Measurements from ENCODE around the gene NXPE3.

Gene NXPE3

GRCh38 chr3:101803173-101803782, 24.3 kb downstream of the NXPE3 start:
- DNase-seq: peak; percentile 73

DNA sequence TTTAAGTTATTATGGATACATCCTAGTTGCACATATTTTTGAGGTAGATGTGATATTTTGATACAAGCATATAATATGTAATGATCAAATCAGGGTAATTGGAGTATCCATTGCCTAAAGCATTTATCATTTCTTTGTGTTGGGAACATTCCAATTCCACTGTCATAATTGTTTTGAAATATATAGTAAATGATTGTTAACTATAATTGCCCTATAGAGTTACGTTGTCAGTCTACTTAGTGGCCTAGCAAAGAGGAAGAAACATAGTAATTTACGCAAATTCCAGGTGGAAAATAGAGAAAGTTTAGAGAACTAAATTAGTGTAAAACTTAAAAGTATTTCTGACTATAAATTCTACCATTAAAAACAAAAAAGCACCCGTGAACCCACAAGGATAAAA, 24.9 kb downstream of the NXPE3 start:
- no peak for DNase-seq

DNA sequence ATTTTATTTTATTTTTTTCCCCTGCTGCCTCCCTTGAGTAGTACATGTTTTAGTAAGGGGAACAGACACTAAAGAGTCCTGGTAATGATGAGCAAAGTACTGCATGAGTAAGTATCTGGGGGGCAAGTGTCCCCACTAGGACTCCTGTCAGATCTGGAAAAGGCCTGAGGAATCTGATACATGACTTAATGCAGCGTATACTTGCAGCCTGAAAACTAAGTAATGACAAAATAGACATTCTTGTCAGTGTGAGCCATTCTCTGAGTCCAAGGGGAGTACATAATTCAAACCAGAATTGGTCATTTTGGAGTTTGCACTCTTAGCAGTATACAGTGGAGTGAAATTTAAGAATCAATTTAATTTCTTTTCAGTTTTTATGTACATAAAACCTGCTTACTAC, 27.5 kb downstream of the NXPE3 start:
- no peak for DNase-seq

DNA sequence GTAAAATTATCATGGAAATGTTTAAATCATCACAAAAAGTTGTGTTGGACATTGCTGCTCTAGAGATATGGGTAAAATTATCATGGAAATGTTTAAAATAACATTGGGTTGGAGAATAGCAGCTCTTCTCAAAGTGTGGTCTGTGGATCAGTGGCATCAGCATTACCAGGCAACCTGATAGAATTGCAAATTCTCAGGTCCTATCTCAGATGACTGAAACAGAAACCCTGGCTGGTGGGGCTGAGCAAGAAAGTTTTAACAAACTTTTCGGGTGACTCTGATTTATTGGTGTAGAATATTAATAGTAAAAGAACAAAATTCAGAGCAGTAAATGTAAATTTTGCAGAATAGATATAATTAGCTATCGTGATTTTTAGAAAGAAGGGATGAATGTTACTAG, 28.9 kb downstream of the NXPE3 start:
- DNase-seq: no peak

DNA sequence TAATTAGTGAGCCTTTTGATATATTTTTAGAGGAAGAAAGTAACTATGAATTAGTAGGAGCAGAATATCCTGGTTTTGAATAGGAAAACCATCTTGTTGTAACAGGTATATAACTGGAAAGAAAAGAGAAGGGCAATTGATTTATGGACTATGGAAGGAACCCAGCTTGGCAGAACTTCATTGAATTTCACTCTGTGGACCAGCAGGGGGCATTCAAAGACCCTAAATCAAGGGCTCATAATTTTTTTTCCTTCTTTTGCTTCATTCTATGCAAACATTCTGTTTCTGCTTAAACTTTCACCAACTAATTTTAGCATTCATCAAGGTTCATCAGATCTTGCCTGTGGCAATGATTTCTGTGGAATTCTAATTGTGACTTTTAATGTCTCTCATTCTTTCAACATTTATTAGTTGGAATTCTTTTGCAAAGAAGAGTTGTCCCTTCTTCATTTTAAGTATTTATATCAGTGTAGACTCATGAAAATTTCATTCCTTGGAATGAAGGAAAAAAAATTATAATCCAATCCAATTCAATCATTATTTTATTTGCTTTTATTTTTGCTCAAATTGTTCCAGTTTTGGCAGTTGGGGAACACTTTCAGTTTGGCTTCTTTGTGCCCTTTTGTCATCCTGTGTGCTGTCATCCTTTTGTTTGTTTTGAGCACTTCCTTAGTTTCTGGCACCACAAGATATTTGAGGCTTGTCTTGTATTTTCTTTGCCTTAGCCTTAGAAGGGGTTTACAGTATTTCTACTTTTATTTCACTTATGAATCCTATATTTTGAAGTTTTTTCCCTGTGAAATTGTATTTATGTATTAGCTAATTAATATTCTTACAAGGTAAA, 30.4 kb downstream of the NXPE3 start:
- DNase-seq: peak; percentile 50

DNA sequence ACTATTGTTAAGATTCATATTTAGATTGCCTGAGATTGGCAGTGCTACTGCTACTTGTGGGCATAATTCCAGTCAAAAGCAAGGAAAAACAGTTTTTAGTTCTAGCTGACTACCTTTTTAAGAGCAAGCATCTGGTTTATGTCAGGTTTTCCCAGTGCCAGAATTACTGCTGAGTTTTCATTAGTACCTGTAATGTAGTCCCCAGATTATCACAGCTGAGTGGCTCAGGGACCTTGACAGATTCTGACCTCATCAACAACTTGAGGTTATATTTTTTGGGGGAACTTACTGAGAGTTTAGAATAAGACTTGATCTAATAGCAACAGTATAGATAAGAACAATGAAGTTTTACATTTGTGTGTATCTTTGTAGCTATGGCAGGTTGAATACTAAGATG, 31.0 kb downstream of the NXPE3 start:
- DNase-seq: no peak

DNA sequence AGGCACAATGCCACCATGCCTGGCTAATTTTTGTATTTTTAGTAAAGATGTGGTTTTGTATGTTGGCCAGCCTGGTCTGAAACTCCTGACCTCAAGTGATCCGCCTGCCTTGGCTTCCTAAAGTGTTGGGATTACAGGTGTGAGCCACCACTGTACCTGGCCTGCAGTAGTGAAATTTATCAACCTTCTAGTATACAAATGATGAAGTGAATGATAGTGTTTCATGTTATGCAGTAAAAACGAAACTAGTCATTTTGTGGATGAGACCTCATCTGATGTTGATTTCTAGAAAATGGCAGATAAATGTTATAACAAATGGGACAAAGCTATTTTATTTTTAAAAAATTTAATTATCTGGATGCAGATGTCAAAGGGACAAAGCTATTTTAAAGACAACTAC, 32.9 kb downstream of the NXPE3 start:
- DNase-seq: no peak

GRCh38 chr3:101812895-101813294, 33.9 kb downstream of the NXPE3 start:
- DNase-seq: no peak

DNA sequence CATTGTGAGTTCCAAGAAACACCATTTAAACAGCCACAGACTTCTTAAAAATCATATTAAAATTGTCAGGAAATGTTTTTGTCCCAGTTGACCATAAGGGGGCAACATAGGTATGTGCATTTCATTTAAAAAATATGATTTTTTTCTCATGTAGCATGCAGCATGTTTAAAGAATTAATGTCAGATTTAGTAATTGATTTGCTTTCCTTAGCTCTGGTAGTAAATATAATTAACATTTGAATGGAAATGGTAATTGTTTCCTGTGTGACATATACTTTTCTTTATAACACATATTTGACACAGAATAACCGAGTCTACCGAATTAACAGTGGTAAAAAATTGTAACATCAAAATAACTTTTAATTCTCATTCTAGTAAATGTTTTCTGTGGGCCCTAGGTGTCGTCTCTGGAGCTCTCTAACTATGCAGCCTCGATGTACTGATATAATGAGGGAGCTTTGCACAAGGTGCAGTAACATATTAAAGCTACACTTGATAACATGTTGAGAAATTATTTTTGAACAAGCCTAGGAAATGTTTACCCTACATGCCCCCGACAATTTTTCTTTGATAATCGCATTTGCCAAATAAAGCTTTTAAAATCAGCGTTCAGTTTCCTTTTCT, 34.9 kb downstream of the NXPE3 start:
- no peak for DNase-seq

DNA sequence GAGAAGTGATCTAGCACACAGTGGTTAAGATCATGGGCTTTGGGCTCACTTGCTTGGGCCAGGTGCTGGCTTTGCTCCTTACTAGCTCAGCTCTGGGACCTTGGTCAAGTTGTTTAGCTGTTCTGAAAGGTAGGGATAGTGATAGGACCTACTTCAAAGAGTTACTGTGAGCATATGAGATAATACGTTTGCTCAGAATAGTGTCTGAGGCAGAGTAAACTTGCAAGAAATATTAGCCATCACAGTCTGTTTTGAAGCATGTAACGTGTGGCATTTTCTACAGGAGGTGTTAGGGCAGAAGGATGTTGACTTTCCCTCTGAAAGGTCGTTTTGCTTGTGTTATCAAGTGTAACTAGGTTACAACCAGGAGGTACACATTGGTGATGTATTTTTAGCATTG, 35.8 kb downstream of the NXPE3 start:
- DNase-seq: no peak

- DNase-seq: no peak
Measured at GRCh38 chr3:101816215-101817149, 37.5 kb downstream of the NXPE3 start.

- no peak for DNase-seq
Measured at GRCh38 chr3:101817992-101818391, 39.0 kb downstream of the NXPE3 start.

DNA sequence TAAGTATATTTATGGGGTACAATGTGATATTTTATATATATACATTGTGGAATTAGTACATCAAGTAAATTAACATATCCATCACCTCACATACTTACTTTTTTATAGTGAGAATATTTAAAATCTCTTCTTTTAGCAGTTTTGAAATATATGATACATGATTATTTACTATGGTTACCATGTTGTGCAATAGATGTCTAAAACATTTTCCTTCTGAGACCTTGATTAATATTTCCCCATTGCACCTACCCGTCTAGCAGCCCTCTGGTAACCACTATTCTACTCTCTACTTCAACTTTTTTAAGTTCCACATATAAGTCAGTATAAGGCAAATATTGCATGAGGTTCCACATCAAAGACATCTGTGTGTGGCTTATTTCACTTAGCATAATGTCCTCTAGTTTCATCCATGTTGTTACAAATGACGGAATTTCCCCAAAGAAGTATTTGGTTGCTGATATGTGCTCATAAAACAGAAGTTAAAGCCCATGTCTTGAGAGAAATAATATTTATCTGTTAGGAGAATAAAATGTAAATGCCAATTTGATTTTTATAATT, 40.7 kb downstream of the NXPE3 start:
- DNase-seq: no peak

- no peak for DNase-seq
Measured at GRCh38 chr3:101821503-101821902, 42.5 kb downstream of the NXPE3 start.

- DNase-seq: no peak
Measured at GRCh38 chr3:101823525-101823924, 44.5 kb downstream of the NXPE3 start.

GRCh38 chr3:101824702-101825101, 45.7 kb downstream of the NXPE3 start:
- DNase-seq: no peak

GRCh38 chr3:101825904-101826445, 47.0 kb downstream of the NXPE3 start:
- DNase-seq: no peak

- DNase-seq: no peak
Measured at GRCh38 chr3:101827211-101828174, 48.5 kb downstream of the NXPE3 start.

- DNase-seq: no peak
Measured at GRCh38 chr3:101828276-101828675, 49.3 kb downstream of the NXPE3 start.

GRCh38 chr3:101828691-101829436, 49.9 kb downstream of the NXPE3 start:
- DNase-seq: no peak
